ENCODE results near the gene GNG10. TPM values are rescaled to one million over a fixed set of nuclear protein-coding genes. Genes with fewer than 3 reads are reported as not detected.

GNG10 gene
- polyA plus RNA-seq, 1 experiment = 108 TPM

DNA sequence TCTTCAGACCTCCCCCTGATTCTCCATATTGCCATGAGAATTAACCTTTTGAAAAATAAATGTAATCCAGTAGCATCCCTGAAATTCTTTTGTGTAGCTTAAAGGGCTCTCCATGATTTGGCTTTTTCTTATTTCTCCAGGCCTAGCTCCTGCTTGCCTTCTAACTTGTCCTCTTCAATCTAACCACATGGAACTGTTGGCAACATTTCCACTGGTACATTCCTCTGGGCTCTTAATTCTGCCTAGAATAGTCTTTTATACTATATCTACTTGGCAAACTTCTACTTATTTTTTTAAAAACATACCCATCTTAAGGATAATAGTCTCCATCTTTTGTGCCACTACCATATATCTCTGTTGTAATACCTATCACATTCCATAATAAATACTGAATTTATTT, 54.1 kb downstream of the GNG10 start:
- CTCF ChIA-PET = interaction anchor here (0.5 kb wide), 1 partner anchor 150 kb away, joined by 3 read pairs; no protein-coding TSS in a partner anchor

GRCh38 chr9:111719541-111719940, 58.1 kb downstream of the GNG10 start:
- no peak for DNase-seq (ENCODE audit: low read depth, low spot score)
- TF ChIP-seq, protein P1, sequence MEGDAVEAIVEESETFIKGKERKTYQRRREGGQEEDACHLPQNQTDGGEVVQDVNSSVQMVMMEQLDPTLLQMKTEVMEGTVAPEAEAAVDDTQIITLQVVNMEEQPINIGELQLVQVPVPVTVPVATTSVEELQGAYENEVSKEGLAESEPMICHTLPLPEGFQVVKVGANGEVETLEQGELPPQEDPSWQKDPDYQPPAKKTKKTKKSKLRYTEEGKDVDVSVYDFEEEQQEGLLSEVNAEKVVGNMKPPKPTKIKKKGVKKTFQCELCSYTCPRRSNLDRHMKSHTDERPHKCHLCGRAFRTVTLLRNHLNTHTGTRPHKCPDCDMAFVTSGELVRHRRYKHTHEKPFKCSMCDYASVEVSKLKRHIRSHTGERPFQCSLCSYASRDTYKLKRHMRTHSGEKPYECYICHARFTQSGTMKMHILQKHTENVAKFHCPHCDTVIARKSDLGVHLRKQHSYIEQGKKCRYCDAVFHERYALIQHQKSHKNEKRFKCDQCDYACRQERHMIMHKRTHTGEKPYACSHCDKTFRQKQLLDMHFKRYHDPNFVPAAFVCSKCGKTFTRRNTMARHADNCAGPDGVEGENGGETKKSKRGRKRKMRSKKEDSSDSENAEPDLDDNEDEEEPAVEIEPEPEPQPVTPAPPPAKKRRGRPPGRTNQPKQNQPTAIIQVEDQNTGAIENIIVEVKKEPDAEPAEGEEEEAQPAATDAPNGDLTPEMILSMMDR (IDR thresholded peaks at IDR 0.05; ENCODE audit: low read depth, low read length) = no peak
- ChIA-PET POLR2A (no interaction called here), CTCF (no interaction called here)
- no peaks in the 10 kb centered on the region for H3K9me3 ChIP-seq (ENCODE audit: control insufficient read depth, insufficient read depth, low read length)
- H3K4me3 ChIP-seq (ENCODE audit: low read depth, low read length) = no peak overlapping the region
- no peak overlapping the region for H3K27ac ChIP-seq (ENCODE audit: low read depth, low read length)
- no peaks in the 10 kb centered on the region for H3K27me3 ChIP-seq (ENCODE audit: control insufficient read depth, insufficient read depth, low read length)

More for the DNA sequence above, 54.1 kb downstream of the GNG10 start:
- Histone ChIP-seq H3K9me3 (ENCODE audit: control insufficient read depth, insufficient read depth, low read length) (no peaks in the 10 kb centered on the region), H3K27ac (ENCODE audit: low read depth, low read length) (no peak overlapping the region), H3K4me3 (ENCODE audit: low read depth, low read length) (no peak overlapping the region), H3K27me3 (ENCODE audit: control insufficient read depth, insufficient read depth, low read length) (no peaks in the 10 kb centered on the region)
- DNase-seq (ENCODE audit: low read depth, low spot score) = no peak
- POLR2A ChIA-PET = no interaction called here
- TF ChIP-seq, protein P1 (IDR thresholded peaks at IDR 0.05; ENCODE audit: low read depth, low read length) = no peak

Other genes starting within 250 kb of the GNG10 start
- gene ECPAS, start 177.2 kb upstream of the GNG10 start, polyA plus RNA-seq (2011; rRNA removed) = 61.2 and 64.0 TPM in 2 replicates
- 1.0 and 1.5 TPM in 2 replicates for gene ZNF483, start 136.4 kb upstream of the GNG10 start, polyA plus RNA-seq (2011; rRNA removed)
- gene PTGR1, start 62.0 kb upstream of the GNG10 start, polyA plus RNA-seq (2011; rRNA removed) = 140 and 173 TPM in 2 replicates
- gene DNAJC25, start 30.3 kb upstream of the GNG10 start, polyA plus RNA-seq (2011; rRNA removed) = 9.6 and 14.1 TPM in 2 replicates
- 0.07 and 0.15 TPM in 2 replicates for gene SHOC1, start 133.3 kb downstream of the GNG10 start, polyA plus RNA-seq (2011; rRNA removed)
- gene UGCG, start 235.2 kb downstream of the GNG10 start, polyA plus RNA-seq (2011; rRNA removed) = 103 and 149 TPM in 2 replicates

All from AG04450 (cell line).